ENCODE data around the gene ANKRD12.
A peak's percentile ranks its signal among the peaks of the same experiment; 100 is the strongest.

Gene ANKRD12

GRCh38 chr18:9188359-9189231, 52.0 kb downstream of the ANKRD12 start:
- H3K4me1 Mint-ChIP-seq (ENCODE audit: low read depth in 2 of 2) = peaks cover 20 to 57% of the 10 kb centered on the region in 2 donors
- no peaks in the 10 kb centered on the region for H3K9me3 Mint-ChIP-seq
- peaks cover 60% of the 10 kb centered on the region for H3K36me3 Mint-ChIP-seq (ENCODE audit: insufficient read depth)
- H3K27ac Mint-ChIP-seq = no peak overlapping the region
- H3K4me3 Mint-ChIP-seq = no peak overlapping the region
- H3K27me3 Mint-ChIP-seq = no peaks in the 10 kb centered on the region
- DNase-seq (no peak), ATAC-seq (replicated peaks) (no peak)

- no peaks in the 10 kb centered on the region for H3K27me3 Mint-ChIP-seq
- H3K4me3 Mint-ChIP-seq = no peak overlapping the region
- H3K27ac Mint-ChIP-seq = peak overlapping the region in 1 of 2 donors; percentile 13
- peaks cover 21 to 53% of the 10 kb centered on the region in 2 donors for H3K4me1 Mint-ChIP-seq (ENCODE audit: low read depth in 2 of 2)
- H3K9me3 Mint-ChIP-seq = no peaks in the 10 kb centered on the region
- H3K36me3 Mint-ChIP-seq (ENCODE audit: insufficient read depth) = peaks cover 55% of the 10 kb centered on the region
- ATAC-seq (replicated peaks) = no peak
- DNase-seq = no peak
Measured at GRCh38 chr18:9189491-9189890, 52.9 kb downstream of the ANKRD12 start.

- peak overlapping the region; percentile 70 to 75 for H3K27ac Mint-ChIP-seq
- H3K4me1 Mint-ChIP-seq (ENCODE audit: low read depth in 2 of 2) = peaks cover 13 to 44% of the 10 kb centered on the region in 2 donors
- no peaks in the 10 kb centered on the region for H3K9me3 Mint-ChIP-seq
- no peak overlapping the region for H3K4me3 Mint-ChIP-seq
- DNase-seq (no peak), ATAC-seq (replicated peaks) (no peak)
- H3K27me3 Mint-ChIP-seq = no peaks in the 10 kb centered on the region
- peaks cover 57% of the 10 kb centered on the region for H3K36me3 Mint-ChIP-seq (ENCODE audit: insufficient read depth)
Measured at GRCh38 chr18:9191658-9192256, 55.2 kb downstream of the ANKRD12 start.

- Mint-ChIP-seq H3K36me3 (ENCODE audit: insufficient read depth) (peaks cover 51% of the 10 kb centered on the region), H3K27ac (peak overlapping the region; percentile 66 to 75), H3K4me3 (no peak overlapping the region), H3K4me1 (ENCODE audit: low read depth in 2 of 2) (peaks cover 13 to 44% of the 10 kb centered on the region in 2 donors), H3K9me3 (no peaks in the 10 kb centered on the region), H3K27me3 (no peaks in the 10 kb centered on the region)
- DNase-seq (no peak), ATAC-seq (replicated peaks) (no peak)
Measured at GRCh38 chr18:9193031-9193430, 56.5 kb downstream of the ANKRD12 start.

- Mint-ChIP-seq H3K27ac (peak overlapping the region in 1 of 2 donors; percentile 87), H3K27me3 (no peaks in the 10 kb centered on the region)
Measured at GRCh38 chr18:9196568-9196967, 60.0 kb downstream of the ANKRD12 start.

GRCh38 chr18:9199681-9200080, 63.1 kb downstream of the ANKRD12 start:
- DNase-seq = no peak
- H3K36me3 Mint-ChIP-seq (ENCODE audit: insufficient read depth) = peaks cover 49% of the 10 kb centered on the region
- peak overlapping the region in 1 of 2 donors; percentile 39 for H3K27ac Mint-ChIP-seq
- H3K4me1 Mint-ChIP-seq (ENCODE audit: low read depth in 2 of 2) = peaks cover 2 to 29% of the 10 kb centered on the region in 2 donors
- no peaks in the 10 kb centered on the region for H3K27me3 Mint-ChIP-seq
- ATAC-seq (replicated peaks) = no peak
- no peaks in the 10 kb centered on the region for H3K9me3 Mint-ChIP-seq
- H3K4me3 Mint-ChIP-seq = no peak overlapping the region

More at GRCh38 chr18:9196568-9196967, 60.0 kb downstream of the ANKRD12 start:
- DNase-seq = no peak
- H3K4me1 Mint-ChIP-seq (ENCODE audit: low read depth in 2 of 2) = peaks cover 13 to 38% of the 10 kb centered on the region in 2 donors
- ATAC-seq (replicated peaks) = no peak
- H3K36me3 Mint-ChIP-seq (ENCODE audit: insufficient read depth) = peaks cover 53% of the 10 kb centered on the region
- H3K9me3 Mint-ChIP-seq = no peaks in the 10 kb centered on the region
- no peak overlapping the region for H3K4me3 Mint-ChIP-seq

- Mint-ChIP-seq H3K36me3 (ENCODE audit: insufficient read depth) (peaks cover 42% of the 10 kb centered on the region), H3K4me1 (ENCODE audit: low read depth in 2 of 2) (peaks cover 0 to 25% of the 10 kb centered on the region in 2 donors), H3K4me3 (no peak overlapping the region), H3K27me3 (no peaks in the 10 kb centered on the region), H3K27ac (no peak overlapping the region), H3K9me3 (no peaks in the 10 kb centered on the region)
- no peak for ATAC-seq (replicated peaks)
- DNase-seq = no peak
Measured at GRCh38 chr18:9201224-9201623, 64.6 kb downstream of the ANKRD12 start.

- ATAC-seq (replicated peaks) (no peak), DNase-seq (no peak)
- peaks cover 48% of the 10 kb centered on the region for H3K36me3 Mint-ChIP-seq (ENCODE audit: insufficient read depth)
- no peak overlapping the region for H3K4me3 Mint-ChIP-seq
- no peak overlapping the region for H3K27ac Mint-ChIP-seq
- H3K4me1 Mint-ChIP-seq (ENCODE audit: low read depth in 2 of 2) = peaks cover 0 to 20% of the 10 kb centered on the region in 2 donors
- no peaks in the 10 kb centered on the region for H3K9me3 Mint-ChIP-seq
- H3K27me3 Mint-ChIP-seq = no peaks in the 10 kb centered on the region
Measured at GRCh38 chr18:9204659-9205058, 68.1 kb downstream of the ANKRD12 start.

- Mint-ChIP-seq H3K27me3 (no peaks in the 10 kb centered on the region), H3K36me3 (ENCODE audit: insufficient read depth) (peaks cover 52% of the 10 kb centered on the region), H3K4me3 (no peak overlapping the region), H3K4me1 (ENCODE audit: low read depth in 2 of 2) (peaks cover 3 to 23% of the 10 kb centered on the region in 2 donors), H3K9me3 (no peaks in the 10 kb centered on the region), H3K27ac (no peak overlapping the region)
- ATAC-seq (replicated peaks) (no peak), DNase-seq (no peak)
Measured at GRCh38 chr18:9206421-9206820, 69.8 kb downstream of the ANKRD12 start.

GRCh38 chr18:9209279-9209678, 72.7 kb downstream of the ANKRD12 start:
- H3K9me3 Mint-ChIP-seq = no peaks in the 10 kb centered on the region
- H3K27ac Mint-ChIP-seq = peak overlapping the region in 1 of 2 donors; percentile 16
- peaks cover 4 to 26% of the 10 kb centered on the region in 2 donors for H3K4me1 Mint-ChIP-seq (ENCODE audit: low read depth in 2 of 2)
- DNase-seq = no peak
- no peak for ATAC-seq (replicated peaks)
- no peak overlapping the region for H3K4me3 Mint-ChIP-seq
- no peaks in the 10 kb centered on the region for H3K27me3 Mint-ChIP-seq
- peaks cover 62% of the 10 kb centered on the region for H3K36me3 Mint-ChIP-seq (ENCODE audit: insufficient read depth)

GRCh38 chr18:9210966-9211365, 74.4 kb downstream of the ANKRD12 start:
- DNase-seq (no peak), ATAC-seq (replicated peaks) (no peak)
- Mint-ChIP-seq H3K9me3 (no peaks in the 10 kb centered on the region), H3K4me1 (ENCODE audit: low read depth in 2 of 2) (peaks cover 4 to 34% of the 10 kb centered on the region in 2 donors), H3K27me3 (no peaks in the 10 kb centered on the region), H3K36me3 (ENCODE audit: insufficient read depth) (peaks cover 65% of the 10 kb centered on the region), H3K4me3 (peak overlapping the region; percentile 47 to 56), H3K27ac (peak overlapping the region; percentile 69 to 90)

- Mint-ChIP-seq H3K27ac (peak overlapping the region; percentile 69 to 90), H3K36me3 (ENCODE audit: insufficient read depth) (peaks cover 74% of the 10 kb centered on the region), H3K9me3 (no peaks in the 10 kb centered on the region), H3K4me1 (ENCODE audit: low read depth in 2 of 2) (peaks cover 4 to 34% of the 10 kb centered on the region in 2 donors), H3K27me3 (no peaks in the 10 kb centered on the region), H3K4me3 (peak overlapping the region in 1 of 2 donors; percentile 56)
- ATAC-seq (replicated peaks) (no peak), DNase-seq (no peak)
Measured at GRCh38 chr18:9211955-9212354, 75.4 kb downstream of the ANKRD12 start.

- DNase-seq (no peak), ATAC-seq (replicated peaks) (no peak)
- Mint-ChIP-seq H3K27me3 (no peaks in the 10 kb centered on the region), H3K36me3 (ENCODE audit: insufficient read depth) (peaks cover 80% of the 10 kb centered on the region), H3K4me3 (no peak overlapping the region), H3K4me1 (ENCODE audit: low read depth in 2 of 2) (peaks cover 4 to 45% of the 10 kb centered on the region in 2 donors), H3K9me3 (no peaks in the 10 kb centered on the region), H3K27ac (peak overlapping the region in 1 of 2 donors; percentile 13)
Measured at GRCh38 chr18:9215221-9215933, 78.8 kb downstream of the ANKRD12 start.

All from effector memory CD8-positive, alpha-beta T cell (primary cell).